Hypothalamus (tissue), 51 donors: Measurements from ENCODE around the gene TM2D3.

ENCODE experiments used
- DNase-seq, 51 donors: peaks; one replicate each; lab custom pipeline; 2025; lab: John Stamatoyannopoulos, UW

TM2D3 gene

DNA sequence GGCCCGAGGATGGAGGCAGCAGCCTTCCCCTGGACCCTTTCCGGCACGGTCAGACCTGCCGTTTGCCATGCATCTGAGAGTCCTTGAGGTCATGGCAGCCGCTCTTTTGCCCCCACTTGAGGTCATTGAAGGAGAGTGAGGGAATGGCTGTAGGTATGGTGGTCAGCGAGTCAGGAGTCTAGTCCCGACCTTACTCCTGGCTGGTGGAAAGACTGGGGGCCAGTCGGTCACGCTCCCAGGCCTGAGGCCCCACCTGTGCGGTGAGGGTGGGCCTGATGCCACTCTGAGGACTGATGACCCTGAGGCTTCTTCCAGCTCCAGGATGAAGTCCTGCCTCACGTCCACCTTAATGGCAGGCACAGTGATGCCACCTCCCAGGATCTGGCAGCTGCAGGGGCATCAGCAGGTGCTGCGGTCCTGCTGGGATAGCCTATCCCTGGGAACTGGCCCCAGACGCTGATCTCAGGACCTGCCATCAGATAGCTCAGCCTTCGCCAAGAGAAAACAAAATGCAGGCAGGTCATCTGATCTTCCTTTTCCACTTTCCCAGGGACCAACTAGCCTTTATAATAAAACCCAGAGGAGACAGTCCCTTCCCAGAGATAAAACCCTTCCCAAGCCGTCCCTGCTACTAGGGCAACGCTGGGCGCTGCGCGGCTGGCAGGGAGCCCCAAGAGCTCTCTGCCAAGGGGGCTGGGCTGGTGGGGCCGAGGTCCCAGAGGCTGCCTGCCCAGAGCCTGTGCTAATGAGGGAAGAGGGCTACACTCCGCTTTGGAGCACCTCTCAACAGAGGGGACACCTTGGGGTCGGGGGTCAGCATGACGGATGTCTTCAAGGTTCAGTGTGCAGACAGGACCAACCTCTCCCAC lies 42.2 kb downstream of the TM2D3 start:
- peak in 12 of 51 donors; percentile 11 to 54 (median 30) for DNase-seq

DNA sequence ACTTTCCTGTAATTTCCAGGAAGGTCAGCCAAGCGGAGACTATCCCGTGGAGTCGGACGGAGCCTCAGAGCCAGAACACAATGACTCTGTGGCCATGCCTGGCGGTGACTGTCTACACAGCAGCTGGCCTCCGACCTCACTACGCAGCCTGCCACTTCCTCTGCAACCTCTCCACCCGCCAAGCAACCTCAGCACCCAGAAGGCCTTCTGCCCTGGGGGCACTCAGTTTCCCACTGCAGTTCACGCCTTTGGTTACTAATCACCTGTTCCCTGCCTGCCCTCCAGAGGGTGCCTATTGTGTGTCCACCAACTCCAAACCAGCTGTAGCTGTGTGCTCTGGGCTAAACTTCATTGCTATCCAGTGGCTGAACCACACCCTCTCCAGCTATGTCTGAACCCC lies 44.0 kb downstream of the TM2D3 start:
- no peak for DNase-seq

DNA sequence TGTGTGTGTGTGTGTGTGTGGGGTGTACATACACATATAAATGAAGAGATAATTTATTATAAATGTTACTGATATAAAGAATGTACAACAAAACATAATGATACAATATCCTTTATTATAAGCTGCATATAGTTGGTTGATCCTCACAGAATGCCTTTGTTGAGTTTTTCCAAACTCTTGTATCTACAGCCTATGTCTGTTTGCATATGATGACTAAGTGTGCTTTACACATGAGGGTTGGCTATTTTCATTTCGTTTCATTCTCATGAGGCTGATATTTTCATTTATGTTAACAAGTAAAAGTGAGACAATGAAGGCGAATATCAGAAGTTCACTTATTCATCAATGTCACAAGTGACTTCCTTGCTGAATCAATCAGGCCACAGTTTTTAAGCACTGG lies 45.1 kb downstream of the TM2D3 start:
- DNase-seq, result no peak

DNA sequence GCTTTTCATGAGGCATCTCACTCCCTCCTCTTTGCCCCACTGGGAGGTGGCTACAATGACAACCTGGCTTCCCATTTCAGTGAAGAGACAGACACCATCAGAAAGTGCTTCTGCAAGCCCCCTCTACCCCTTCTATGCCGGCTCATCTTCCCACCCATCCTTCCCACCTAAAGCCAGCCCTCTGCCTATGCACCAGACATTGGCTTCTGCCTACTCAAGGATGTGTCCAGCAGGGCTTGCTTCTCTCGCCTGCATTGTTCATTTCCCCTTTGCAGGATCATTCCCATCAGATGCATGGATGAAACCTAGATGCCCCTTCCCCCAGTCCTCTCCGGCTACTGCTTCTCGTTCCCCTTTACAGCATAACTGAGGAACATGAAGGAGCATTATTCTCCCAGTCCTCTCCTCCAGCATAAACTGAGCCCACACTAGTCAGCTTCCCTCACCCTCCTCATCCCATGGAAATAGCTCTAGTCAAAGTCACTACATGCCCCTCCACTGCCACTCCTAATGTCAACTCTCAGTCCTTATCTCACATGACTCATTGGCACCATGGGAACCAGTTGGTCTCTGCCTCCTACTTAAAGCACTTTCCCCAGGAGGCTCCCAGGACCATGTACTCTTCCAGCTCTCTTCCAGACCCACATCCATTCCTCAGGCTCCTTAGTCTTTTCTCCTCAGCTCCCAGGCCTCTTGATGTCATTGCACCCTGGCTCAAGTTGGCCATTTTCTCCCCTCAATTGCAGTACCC lies 47.9 kb downstream of the TM2D3 start:
- no peak for DNase-seq

DNA sequence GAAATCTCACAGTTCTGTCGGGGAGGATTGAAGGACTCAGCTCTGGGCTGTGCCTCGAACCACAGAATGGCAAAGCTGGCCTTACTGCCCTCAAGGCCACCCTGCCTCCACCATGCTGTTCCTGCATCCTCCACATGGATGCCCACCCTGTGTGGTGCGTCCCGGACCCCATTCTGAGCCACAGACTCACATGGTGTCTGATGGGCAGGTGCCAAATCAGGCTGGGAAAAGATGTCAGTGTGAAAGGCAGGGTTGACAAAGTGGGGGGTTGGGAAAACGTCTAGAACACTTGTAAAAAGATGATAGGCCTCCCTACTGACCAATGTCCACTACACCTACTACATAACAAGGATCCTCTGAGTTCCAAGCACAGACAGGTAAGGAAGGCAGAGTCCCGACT lies 49.4 kb downstream of the TM2D3 start:
- no peak for DNase-seq

DNA sequence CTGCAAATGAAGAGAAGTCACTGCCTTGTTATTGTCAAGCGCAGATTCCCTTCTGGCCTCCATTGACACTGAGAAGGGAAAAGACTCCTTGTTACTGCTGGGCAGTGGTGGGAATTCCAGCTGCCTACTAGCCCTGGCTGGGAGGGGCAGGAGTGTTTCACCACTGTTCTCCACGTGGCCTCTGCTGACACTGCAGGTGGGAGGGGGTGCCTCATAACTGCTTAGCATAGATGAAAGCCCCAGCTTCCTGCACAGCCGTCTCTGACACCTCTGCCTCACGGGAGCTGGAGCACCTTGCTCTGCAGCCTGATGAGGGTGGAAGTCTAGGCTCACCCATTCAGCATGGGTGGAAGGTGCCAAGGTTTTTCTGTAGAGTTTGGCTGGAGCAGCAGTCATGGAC lies 52.1 kb downstream of the TM2D3 start:
- DNase-seq, result no peak

DNA sequence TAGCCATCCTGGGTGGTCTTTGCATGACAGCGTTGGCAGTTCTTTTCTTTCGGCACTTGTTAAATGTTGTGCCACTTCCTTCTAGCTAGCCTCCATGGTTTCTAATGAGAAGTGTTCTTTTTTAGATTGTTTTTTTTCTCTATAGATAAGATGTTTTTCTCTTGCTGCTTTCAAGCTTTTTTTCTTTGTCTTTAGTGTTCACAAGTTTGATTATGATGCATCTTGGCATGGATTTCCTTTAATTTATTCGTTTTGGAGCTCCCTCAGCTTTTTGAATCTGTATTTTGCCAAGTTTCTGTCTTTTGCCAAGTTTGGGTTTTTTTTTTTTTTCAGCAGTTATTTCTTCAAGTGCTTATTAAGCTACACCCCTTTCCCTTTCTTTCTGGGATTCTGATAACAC lies 53.1 kb downstream of the TM2D3 start:
- DNase-seq, result no peak

DNA sequence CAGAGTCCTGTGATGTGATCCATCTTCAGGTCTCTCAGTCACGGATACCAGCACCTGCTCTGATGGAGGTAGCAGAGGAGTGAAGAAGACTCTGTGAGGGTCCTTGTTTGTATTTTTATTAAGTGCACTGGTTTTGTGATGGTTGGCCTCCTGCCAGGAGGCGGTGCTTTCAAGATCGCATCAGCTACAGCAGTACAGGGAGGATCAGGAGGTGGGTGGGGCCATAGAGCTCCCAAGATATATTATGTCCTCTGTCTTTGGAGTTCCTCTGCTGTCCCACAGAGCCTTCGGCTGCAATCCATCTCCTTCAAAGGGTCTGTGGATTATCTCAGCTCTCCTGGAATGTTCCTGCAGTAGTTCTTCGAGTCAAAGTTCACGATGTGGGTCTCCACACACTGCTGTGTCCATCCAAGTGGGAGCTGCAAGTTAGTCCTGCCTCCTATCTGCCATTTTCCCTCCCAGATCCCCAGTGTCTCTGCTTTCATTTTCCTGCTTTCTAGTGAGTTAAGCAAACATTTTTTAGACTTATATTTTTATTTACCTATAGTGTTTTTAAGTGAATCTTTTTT lies 54.7 kb downstream of the TM2D3 start:
- no peak for DNase-seq

DNA sequence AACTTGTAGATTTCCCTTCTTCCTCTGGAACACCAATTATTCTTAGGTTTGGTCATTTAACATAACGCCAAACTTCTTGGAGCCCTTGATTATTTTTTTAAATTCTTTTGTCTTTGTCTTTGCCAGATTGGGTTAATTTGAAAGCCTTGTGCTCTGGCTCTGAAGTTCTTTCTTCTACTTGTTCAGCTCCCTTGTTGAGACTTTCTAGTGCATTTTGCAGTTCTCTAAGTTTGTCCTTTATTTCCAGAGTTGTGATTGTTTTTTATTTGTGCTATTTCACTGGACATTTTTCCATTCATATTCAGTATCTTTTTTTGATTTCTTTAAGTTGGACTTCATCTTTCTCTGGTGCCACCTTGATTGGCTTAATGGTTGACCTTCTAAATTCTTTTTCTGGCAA lies 55.5 kb downstream of the TM2D3 start:
- DNase-seq, result no peak
